HPDE6-E6E7 (cell line): ENCODE results near the gene SORCS1.

Experiments
- DNase-seq: peaks from one replicate; pipeline ENCODE4 v3.0.0; 2011; ENCODE audit warnings: missing footprints; ENCODE audit errors: extremely low spot score

SORCS1 gene

DNA sequence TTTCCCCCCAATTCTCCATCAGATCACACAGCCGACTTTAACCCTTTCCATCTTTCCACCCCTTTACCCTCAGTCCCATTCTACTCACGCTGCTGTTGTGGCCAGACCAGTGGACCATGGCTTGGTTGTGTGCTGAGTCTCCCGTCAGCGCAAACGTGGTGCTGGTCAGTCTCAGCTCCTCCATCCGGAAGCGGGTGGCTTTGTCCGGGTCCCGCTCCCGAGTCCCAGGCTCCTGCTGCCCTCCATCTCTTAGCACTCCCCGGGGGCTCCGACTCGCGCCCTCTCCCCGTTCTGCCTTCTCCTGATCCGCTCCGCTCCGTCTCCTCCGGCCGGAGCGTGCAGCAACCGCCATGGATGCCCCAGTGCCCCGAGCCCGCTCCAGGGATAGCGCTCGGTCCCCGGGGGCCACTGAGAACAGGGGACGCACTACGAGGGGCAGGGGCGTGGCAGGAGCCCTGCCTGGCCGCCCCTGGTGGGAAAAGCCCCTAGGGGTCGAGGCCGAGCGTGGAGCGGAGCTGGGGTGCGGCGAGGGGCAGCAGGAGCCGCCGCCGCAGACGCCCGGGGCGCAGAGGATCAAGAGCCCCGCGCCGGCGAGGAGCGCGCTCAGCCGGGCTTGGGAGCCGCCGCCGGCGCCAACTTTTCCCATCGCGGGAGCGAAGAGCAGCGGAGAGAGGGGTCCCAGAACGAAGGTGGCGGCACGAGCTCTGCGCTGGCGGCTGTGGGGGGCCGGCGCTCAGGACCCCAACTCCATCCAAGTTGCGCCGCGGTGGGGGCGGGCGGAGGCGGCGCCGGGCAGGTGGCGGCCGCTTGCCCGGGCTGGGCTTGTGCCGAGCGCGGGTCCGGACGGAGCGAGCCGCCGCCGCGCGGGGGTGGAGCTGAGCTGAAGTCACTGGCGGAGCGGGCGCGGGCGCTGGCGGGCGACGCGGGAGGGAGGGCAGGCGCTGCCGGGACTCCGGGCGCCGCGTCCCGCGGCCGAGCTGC is at the start of gene SORCS1:
Gene SORCS1 (minus strand): TSS at position 826 of the 981 bp plus-strand sequence.
- DNase-seq, result no peak

DNA sequence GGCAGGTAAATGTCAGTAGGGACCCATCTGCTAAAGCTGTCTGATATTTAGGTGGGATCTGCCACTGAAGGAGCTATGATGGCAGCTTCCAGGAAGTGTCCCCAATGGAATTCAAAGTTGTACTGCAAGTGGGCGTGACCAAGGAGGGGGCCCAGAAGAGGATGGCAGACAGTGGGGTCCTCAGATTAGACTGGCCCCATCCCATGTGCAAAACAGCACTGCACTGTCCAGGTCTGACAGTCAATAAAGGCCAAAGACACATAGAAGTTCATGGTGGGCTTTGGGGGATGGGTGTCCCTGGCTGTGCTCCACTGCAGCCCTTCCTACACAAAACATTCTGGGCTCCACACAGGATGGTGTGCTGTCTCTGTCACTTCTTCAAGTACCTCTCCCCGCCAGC is 49.8 kb upstream of the SORCS1 start:
- no peak for DNase-seq

DNA sequence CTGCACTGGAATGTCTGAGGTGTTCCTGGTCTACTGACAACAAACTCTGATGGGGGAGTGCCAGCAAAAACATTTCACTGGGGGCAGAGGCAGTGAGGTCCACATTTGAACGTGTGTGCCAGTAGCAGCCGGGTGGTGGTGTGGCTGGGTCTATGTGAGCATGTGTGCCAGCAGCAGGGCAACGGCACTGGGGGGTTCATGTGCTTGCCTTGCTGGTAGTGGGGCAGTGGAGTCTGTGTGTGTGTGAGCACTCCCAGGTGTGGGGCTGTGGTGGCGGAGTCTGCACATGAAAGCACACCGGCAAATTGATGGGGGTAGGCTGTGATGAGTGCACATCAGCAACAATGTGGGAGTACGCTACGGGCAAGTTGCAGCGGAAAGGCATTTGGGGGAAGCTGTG is 49.4 kb upstream of the SORCS1 start:
- no peak for DNase-seq

DNA sequence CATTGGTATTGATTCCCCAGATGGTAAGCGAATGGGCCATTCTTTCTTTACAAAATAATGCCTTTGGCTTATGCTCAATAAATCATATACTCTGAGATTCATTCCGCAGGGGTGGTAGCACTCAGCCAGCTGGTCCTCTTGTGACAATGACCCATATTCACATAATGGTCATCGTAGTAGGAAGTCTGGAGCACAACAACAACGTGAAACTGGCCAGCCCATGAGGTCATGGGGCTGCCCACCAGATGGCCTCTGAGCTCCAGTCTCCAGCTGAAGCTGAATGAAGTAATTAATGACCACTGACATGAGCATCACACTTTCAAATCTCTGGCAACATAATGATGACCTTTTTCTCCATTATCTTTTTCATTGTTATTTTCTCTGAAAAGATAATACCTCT is 42.3 kb upstream of the SORCS1 start:
- DNase-seq, result no peak

DNA sequence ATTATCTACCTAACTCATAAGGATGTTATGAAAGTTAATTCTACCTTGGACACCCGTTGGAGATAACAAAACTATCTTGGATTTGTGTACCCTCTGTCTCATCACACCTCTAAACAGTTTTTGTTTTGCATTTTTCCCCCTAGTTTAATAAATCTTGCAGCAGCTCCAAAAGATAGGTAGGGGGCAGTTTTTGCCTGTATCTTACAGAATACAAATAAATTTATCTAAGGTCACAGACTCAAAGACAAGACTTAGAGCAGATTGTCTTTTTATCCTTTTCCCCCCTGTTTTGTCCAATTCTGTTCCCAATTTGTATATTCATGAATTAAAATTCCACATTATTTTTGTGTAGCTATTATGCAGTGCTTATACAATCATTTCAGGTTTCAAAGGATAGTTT is 5.0 kb upstream of the SORCS1 start:
- no peak for DNase-seq

DNA sequence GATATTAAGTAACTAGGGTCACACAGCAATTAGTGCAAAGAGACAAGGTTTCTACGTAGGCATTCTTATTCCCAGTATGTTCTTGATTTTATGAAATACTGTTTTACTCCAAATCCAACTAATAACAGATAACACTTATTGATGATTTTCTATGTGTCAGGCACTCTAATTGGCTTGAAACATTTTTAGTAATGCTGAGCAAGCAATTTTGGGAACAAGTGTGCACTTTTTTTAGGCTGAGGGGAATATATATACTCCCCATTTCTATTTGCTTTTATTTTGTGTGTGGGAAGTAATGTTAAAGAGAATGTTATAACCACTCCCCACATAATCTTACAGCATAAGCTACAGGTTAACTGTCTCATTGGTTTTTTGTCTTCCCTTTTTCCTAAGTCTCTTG is 4.2 kb upstream of the SORCS1 start:
- no peak for DNase-seq

- no peak for DNase-seq
Observed at GRCh38 chr10:107166403-107166802, 1.9 kb upstream of the SORCS1 start.

DNA sequence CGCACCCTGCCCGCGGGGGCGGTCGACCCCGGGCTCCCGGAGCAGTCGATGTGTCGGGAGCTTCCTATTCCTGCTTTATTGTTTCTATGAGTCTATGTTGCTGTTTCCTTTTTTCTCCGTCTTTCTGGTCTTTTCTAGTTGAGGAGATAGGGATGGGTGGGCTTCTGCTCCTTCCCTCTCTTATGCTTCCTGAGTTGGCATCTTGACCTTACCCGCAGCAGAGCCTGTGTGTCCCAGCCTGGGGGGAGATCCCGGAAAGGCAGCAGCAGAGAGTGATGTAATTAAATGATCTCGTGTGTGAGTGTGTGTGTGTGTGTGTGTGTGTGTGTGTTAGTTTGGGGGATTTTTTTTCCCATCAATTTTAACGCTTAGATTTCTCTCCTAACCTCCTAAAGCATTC is 486 bp upstream of the SORCS1 start:
- DNase-seq, result no peak

- DNase-seq, result no peak
Observed at GRCh38 chr10:107163076-107163855, 1.2 kb downstream of the SORCS1 start.

DNA sequence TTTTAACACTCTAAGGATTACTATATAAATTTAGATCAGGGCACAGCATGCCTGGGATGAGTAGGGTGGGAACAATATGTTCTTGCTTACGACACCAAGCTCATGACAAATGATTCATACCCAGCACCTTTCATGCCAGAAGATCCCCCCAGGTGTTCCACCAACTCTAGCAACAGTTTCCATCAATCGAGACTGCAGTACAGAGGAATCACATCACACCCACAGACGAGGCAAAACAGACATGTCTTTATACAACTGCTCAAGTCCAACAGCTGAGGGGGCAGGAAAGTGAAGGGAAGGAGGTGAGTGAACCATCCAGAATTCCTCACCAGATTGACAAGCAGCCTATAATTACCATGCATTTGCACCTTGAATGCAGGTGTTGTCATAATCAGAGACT is 3.6 kb downstream of the SORCS1 start:
- DNase-seq, result no peak

- DNase-seq, result no peak
Observed at GRCh38 chr10:107159871-107160270, 4.6 kb downstream of the SORCS1 start.

DNA sequence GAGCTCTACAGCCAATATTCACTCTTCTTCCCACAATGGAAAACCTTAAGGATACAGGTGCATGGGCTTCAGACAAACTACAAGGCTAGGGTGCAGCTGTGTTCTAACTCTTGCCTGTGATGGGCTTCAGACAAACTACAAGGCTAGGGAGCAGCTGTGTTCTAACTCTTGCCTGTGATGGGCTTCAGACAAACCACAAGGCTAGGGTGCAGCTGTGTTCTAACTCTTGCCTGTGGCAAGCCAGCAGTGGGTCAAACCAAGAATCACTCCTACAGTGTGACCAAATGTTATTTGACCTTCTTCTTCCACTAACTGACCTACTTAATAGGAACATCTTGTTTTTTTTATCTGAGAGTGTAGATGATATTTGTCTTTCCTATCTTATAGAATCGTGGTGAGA is 7.4 kb downstream of the SORCS1 start:
- no peak for DNase-seq

DNA sequence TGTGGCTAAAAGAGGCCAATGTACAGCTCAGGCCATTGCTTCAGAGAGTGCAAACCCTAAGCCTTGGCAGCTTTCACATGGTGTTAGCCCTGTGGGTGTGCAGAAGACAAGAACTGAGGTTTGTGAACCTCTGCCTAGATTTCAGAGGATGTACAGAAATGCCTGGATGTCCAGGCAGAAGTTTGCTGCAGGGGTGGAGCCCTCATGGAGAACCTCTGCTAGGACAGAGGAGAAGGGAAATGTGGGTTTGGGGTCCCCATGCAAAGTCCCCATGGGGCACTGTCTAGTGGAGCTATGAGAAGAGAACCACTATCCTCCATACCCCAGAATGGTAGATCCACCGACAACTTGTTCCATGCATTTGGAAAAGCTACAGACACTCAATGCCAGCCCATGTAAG is 12.4 kb downstream of the SORCS1 start:
- no peak for DNase-seq

DNA sequence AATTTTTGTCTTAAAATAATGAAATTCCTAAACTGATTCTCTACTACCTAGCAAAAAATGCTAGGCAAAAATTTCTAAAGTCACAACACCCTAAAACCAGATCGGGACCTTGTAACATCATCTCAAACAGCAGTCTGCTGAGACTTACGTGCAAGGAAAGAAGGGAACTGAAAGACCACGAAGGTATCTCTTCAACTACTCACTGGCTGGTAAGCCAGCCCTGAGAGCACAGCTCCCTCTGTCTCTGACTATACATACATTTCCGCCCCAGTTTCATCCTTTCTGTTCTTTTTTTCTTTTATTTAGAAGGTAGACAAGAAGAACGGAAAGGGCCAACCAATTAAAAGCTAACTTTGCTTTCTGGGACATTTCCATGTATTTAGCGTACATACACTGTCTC is 15.6 kb downstream of the SORCS1 start:
- no peak for DNase-seq

- no peak for DNase-seq
Observed at GRCh38 chr10:107144490-107144889, 20.0 kb downstream of the SORCS1 start.

DNA sequence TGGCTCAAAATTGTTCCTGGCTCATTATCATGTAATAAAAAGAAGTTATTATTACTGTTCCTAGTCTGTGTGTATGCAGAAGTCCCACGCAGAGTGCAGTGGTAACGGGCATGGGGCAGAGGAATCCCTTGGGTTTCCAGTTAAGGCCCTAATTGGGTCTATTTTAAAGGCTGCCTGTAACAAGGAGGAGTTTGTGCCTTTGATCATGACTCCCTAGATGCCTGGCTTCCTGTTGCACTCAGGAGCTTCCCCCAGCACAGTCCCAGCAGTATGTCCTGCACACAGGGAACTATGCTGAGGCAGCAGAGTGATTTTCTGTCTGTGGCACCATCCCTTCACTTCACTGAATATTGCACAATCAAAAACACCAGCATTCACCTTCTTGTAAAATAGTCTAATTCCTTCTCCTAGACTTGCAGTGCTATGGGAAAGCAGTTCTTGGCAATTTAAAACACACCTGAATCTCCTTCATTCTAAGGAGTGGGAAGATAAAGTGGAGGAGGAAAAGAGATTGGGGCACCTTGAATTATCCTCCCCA is 22.9 kb downstream of the SORCS1 start:
- DNase-seq, result no peak

DNA sequence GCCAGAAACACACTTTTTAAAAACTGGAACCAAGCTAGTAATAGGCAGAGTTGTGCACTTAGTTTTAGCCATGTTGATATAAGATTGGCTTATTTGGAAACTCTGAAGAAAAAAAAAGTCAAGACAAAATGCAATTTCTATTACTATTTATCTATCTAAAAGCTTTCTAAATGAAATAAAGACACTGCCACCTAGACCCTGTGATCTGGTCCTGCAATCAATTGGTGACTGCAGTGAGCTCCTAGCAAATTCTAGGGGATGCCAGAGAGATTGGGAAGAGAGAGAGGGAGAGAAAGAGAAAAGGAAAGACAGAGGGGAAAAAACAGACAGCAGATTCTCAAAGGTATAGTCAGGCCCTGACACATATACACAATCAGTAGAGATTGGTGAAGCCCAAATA is 25.3 kb downstream of the SORCS1 start:
- no peak for DNase-seq

- no peak for DNase-seq
Observed at GRCh38 chr10:107133656-107134055, 30.9 kb downstream of the SORCS1 start.

DNA sequence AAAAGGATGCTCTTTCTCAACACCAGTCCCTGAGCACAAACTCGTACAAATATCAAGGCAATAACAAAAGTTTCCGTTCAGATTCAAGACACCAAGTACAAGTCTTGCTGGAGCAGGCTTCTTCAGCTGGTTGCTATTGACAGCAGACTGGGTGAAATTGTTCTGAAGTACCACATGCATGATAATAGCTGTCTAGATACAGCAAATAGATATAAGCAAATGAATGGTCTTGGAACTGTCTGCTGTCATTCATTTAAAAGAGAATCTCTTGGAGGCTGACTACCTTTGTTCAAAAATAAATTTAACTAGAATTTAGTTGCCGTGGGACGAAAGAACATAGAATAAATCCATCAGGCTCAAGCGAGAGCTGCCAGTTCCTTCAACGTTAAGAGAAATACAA is 35.5 kb downstream of the SORCS1 start:
- no peak for DNase-seq

DNA sequence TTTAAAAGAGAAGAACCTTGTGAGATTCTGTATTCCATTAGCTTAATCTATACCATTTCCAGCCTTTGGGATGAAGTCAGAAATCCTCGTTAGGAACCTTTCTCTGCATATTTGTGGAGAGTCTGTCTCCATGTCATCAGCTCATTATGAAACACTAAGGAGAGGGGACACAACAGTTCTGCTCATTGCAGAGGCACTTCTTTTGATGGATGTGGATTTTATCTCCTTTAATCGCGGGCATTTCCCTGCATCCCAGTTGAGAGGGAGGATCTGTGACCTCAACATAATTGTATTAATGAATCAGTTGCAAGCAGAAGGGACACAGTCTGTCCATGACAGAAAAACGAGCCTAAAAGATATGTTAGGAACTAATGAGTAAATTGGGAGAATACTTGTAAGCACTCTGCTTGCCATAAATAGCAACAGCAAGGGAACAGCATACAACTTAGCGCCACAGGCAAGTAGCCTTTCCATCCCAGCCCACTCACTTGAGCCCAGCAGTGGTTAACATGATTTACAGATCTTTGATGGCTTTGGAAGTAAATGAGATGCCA is 37.9 kb downstream of the SORCS1 start:
- no peak for DNase-seq

DNA sequence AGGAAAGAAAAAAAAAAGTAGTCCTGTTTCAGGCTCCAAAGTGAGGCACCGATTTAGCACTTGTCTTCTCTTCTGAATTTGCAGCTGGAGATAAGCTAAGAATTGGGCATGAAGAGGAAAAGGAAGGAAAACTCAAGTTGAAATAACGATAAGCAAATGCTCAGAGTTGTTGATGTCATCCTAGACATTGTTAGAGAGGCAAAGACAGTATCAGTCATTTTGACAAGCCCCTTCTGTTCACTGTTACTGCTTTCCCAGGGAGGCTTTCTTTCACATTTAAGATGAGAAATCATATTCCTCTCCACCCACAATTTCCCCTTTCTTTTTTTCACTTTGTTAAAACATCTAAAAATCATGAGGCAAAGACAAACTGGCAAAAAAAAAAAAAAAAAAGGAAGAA is 41.8 kb downstream of the SORCS1 start:
- DNase-seq, result no peak

DNA sequence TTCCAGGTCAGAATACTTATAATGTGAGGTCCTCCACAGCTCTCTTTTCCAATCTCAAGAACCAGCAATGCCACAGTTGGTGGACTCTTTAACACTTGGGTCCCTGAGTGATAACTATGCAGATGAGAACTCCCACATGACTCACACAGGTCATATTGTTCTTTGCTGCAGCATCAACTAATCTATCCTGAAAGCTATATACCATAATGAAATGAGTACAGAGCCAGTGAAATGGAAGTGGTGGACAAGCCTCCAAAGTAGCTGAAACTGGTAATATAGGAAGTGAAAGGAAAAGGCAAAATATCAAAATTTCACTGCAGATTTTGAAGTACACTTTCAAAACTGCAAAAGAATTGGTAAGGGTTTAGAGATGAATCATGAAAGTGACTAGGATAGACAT is 45.6 kb downstream of the SORCS1 start:
- no peak for DNase-seq
